ENCODE results near the gene PIK3R3.

DNA sequence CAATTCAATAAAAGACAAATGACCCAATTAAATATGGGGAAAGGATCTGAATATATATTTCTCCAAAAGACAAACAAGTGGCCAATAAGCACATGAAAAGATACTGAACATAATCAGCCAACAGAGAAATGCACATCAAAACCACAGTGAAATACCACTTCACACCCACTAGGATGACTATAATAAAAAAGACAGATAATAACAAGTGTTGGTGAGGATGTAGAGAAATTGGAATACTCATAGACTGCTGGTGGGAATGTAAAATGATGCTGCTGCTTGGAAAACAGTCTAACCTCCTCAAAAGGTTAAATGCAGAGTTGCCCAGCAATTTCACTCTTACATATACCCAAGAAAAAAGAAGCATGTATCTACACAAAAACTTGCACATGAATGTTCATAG is 48.9 kb downstream of the PIK3R3 start:
- TF ChIP-seq POLR2AphosphoS5 (IDR thresholded peaks at IDR 0.05; ENCODE audit: borderline replicate concordance, low read depth, low read length) = no peak
- no peak for TF ChIP-seq EZH2 (IDR thresholded peaks at IDR 0.05)
- TF ChIP-seq FOXP2 (optimal IDR thresholded peaks at IDR 0.05; ENCODE audit: control extremely low read depth, extremely low read length, insufficient read depth) = no peak

All from SK-N-MC (cell line).